ENCODE measurements around the gene C15orf61.

C15orf61 gene

GRCh38 chr15:67578020-67578600, 57.2 kb downstream of the C15orf61 start:
- Histone ChIP-seq H3K9ac (ENCODE audit: low read length) (no peak overlapping the region), H3K79me2 (ENCODE audit: low read length) (no peaks in the 10 kb centered on the region), H2AFZ (ENCODE audit: low read depth, low read length) (no peak overlapping the region), H3K27ac (ENCODE audit: low read length) (no peak overlapping the region), H3K4me1 (ENCODE audit: low read length) (no peaks in the 10 kb centered on the region), H3K4me2 (ENCODE audit: low read length) (no peak overlapping the region), H3K9me3 (ENCODE audit: insufficient read depth, low read length) (no peaks in the 10 kb centered on the region), H3K4me3 (ENCODE audit: low read length) (no peak overlapping the region), H3K36me3 (replicated peaks; ENCODE audit: low read depth, low read length) (no peaks in the 10 kb centered on the region), H4K20me1 (ENCODE audit: insufficient read depth, low read length) (no peaks in the 10 kb centered on the region), H3K27me3 (ENCODE audit: low read depth, low read length) (no peaks in the 10 kb centered on the region)
- no peak for TF ChIP-seq CTCF (IDR thresholded peaks at IDR 0.05; ENCODE audit: low read depth, low read length)
- TF ChIP-seq EZH2phosphoT487 (IDR thresholded peaks at IDR 0.05; ENCODE audit: low read depth) = no peak

GRCh38 chr15:67579164-67579563, 58.2 kb downstream of the C15orf61 start:
- H3K4me1 ChIP-seq (ENCODE audit: low read length) = no peaks in the 10 kb centered on the region
- H3K4me2 ChIP-seq (ENCODE audit: low read length) = no peak overlapping the region
- no peaks in the 10 kb centered on the region for H3K36me3 ChIP-seq (replicated peaks; ENCODE audit: low read depth, low read length)
- H3K9ac ChIP-seq (ENCODE audit: low read length) = no peak overlapping the region
- H3K79me2 ChIP-seq (ENCODE audit: low read length) = no peaks in the 10 kb centered on the region
- TF ChIP-seq CTCF (IDR thresholded peaks at IDR 0.05; ENCODE audit: low read depth, low read length) (no peak), EZH2phosphoT487 (IDR thresholded peaks at IDR 0.05; ENCODE audit: low read depth) (no peak)
- no peak overlapping the region for H3K4me3 ChIP-seq (ENCODE audit: low read length)
- H3K27me3 ChIP-seq (ENCODE audit: low read depth, low read length) = no peaks in the 10 kb centered on the region
- no peak overlapping the region for H3K27ac ChIP-seq (ENCODE audit: low read length)
- no peak overlapping the region for H2AFZ ChIP-seq (ENCODE audit: low read depth, low read length)
- H4K20me1 ChIP-seq (ENCODE audit: insufficient read depth, low read length) = no peaks in the 10 kb centered on the region
- no peaks in the 10 kb centered on the region for H3K9me3 ChIP-seq (ENCODE audit: insufficient read depth, low read length)

Measured in OCI-LY3 (cell line).